ENCODE data around the gene MT1E. TPM values are rescaled to one million over a fixed set of nuclear protein-coding genes. Genes with fewer than 3 reads are reported as not detected.

MT1E gene
- total and polyA plus RNA-seq, 2 of the 8 experiments (the other 6 are each of a cell fraction or from before 2014, with no cell fraction given): 7.9 to 117 TPM

- TF ChIP-seq RXRA (IDR thresholded peaks at IDR 0.05; ENCODE audit: insufficient read depth, low read depth, low read length) (no peak), ATF2 (IDR thresholded peaks at IDR 0.05; ENCODE audit: low read length) (no peak)
Observed at GRCh38 chr16:56606476-56607108, 19.0 kb upstream of the MT1E start (continued).
